Activated effector memory CD4-positive, alpha-beta T cell treated with anti-CD3 and anti-CD28 coated beads, Interleukin-2, amount 50 U/mL, for 16 hours (primary cell): Measurements from ENCODE around the gene DUSP15.
"Not testable (repeated sequence)": the region's sequence is repeated elsewhere in the genome, so short reads cannot be mapped to it uniquely, and the experiment has no call there.

ENCODE experiments used
- DNase-seq: peaks from one replicate; pipeline ENCODE4 v3.0.0-alpha.2; 2020

DUSP15 gene

GRCh38 chr20:31869942-31870725 lies at the start of gene DUSP15, which contains the start of gene TTLL9:
TSS of gene DUSP15 (minus strand) at chr20:31870527. CDS start at chr20:31870337, 190 bp downstream.
TSS of gene TTLL9 (plus strand) at chr20:31870634. CDS start at chr20:31871127, 493 bp downstream.
- DNase-seq: peak; percentile 64

- no peak for DNase-seq
Measured at GRCh38 chr20:31919410-31920155, 49.3 kb upstream of the DUSP15 start.

- no peak for DNase-seq
Measured at GRCh38 chr20:31918466-31919105, 48.3 kb upstream of the DUSP15 start.

GRCh38 chr20:31917962-31918412 lies 47.7 kb upstream of the DUSP15 start:
- DNase-seq: not testable (repeated sequence)

GRCh38 chr20:31916708-31917107 lies 46.4 kb upstream of the DUSP15 start:
- no peak for DNase-seq

GRCh38 chr20:31915491-31916280 lies 45.4 kb upstream of the DUSP15 start:
- DNase-seq: peak; percentile 37

- no peak for DNase-seq
Measured at GRCh38 chr20:31914170-31914569, 43.8 kb upstream of the DUSP15 start.

GRCh38 chr20:31913431-31914157 lies 43.3 kb upstream of the DUSP15 start:
- DNase-seq: no peak

- DNase-seq: no peak
Measured at GRCh38 chr20:31910071-31910803, 39.9 kb upstream of the DUSP15 start.

GRCh38 chr20:31909253-31910070 lies 39.1 kb upstream of the DUSP15 start:
- DNase-seq: no peak

GRCh38 chr20:31908424-31908823 lies 38.1 kb upstream of the DUSP15 start:
- DNase-seq: no peak

- DNase-seq: no peak
Measured at GRCh38 chr20:31908016-31908415, 37.7 kb upstream of the DUSP15 start.

GRCh38 chr20:31907046-31907445 lies 36.7 kb upstream of the DUSP15 start:
- no peak for DNase-seq

- no peak for DNase-seq
Measured at GRCh38 chr20:31906001-31906400, 35.7 kb upstream of the DUSP15 start.

GRCh38 chr20:31903627-31904386 lies 33.5 kb upstream of the DUSP15 start:
- no peak for DNase-seq

- no peak for DNase-seq
Measured at GRCh38 chr20:31901615-31902014, 31.3 kb upstream of the DUSP15 start.

- DNase-seq: no peak
Measured at GRCh38 chr20:31897541-31897940, 27.2 kb upstream of the DUSP15 start.

GRCh38 chr20:31896049-31896448 lies 25.7 kb upstream of the DUSP15 start:
- DNase-seq: no peak

GRCh38 chr20:31894980-31895675 lies 24.8 kb upstream of the DUSP15 start:
- no peak for DNase-seq
